ENCODE data around the gene PPHLN1. TPM values are rescaled to one million over a fixed set of nuclear protein-coding genes. Genes with fewer than 3 reads are reported as not detected.
A peak's percentile ranks its signal among the peaks of the same experiment; 100 is the strongest.

The PPHLN1 gene
- total RNA-seq, 1 donor from 2014 or later, result 41.8 TPM

DNA sequence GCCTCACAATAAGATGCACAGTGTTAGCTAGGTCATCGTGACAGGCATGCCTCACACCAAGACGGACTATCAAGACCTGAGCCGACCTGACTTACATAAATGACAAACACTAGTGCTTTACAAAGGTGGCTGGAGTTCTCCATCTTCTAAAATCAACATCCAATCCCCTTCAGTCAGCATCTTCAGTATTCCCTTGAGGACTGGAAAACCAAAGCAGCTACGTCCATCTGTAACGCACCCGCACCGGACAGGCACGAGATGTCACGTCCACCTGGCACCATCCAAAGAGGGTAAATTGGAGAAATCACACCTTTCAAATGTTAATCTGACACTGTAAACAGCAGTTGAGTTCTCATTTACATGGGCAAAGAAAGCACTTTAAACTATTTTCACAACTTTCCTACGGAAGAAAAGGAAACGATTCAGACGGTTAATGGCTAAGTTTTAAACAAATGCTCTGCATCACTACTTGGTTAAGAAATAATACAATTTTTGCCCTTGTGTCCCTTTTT, 133.4 kb downstream of the PPHLN1 start:
- Histone ChIP-seq H3K27ac (no peak overlapping the region), H3K36me3 (peaks cover 43% of the 10 kb centered on the region), H3K9me3 (no peaks in the 10 kb centered on the region), H3K27me3 (no peaks in the 10 kb centered on the region), H3K4me1 (no peaks in the 10 kb centered on the region), H3K4me3 (no peak overlapping the region)
- intact Hi-C loops (cut with DNase I), result no loop called here
- ATAC-seq (no peak), DNase-seq (no peak)
- TF ChIP-seq, protein P1, sequence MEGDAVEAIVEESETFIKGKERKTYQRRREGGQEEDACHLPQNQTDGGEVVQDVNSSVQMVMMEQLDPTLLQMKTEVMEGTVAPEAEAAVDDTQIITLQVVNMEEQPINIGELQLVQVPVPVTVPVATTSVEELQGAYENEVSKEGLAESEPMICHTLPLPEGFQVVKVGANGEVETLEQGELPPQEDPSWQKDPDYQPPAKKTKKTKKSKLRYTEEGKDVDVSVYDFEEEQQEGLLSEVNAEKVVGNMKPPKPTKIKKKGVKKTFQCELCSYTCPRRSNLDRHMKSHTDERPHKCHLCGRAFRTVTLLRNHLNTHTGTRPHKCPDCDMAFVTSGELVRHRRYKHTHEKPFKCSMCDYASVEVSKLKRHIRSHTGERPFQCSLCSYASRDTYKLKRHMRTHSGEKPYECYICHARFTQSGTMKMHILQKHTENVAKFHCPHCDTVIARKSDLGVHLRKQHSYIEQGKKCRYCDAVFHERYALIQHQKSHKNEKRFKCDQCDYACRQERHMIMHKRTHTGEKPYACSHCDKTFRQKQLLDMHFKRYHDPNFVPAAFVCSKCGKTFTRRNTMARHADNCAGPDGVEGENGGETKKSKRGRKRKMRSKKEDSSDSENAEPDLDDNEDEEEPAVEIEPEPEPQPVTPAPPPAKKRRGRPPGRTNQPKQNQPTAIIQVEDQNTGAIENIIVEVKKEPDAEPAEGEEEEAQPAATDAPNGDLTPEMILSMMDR (IDR thresholded peaks at IDR 0.05), result no peak

DNA sequence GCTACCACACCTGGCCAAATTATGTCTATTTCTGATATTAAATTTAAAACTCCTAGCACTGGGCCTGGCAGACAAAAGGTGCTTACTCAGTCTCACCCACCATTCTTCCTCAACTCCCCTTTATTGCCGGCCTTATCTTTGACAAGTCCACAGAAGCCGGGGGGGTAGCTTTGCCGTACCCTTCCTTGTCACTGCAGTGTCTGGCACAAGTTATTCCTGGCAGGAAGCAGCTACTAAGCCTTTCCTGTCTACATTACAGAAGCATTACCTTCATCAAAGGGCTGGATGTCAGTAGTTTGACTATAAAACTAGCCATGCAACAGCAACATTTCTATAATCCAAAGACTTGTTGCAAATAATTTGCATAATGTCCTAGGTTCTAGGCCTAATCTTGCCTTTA, 136.5 kb downstream of the PPHLN1 start:
- TF ChIP-seq, protein P1 (IDR thresholded peaks at IDR 0.05), result no peak
- H3K4me1 ChIP-seq, result no peaks in the 10 kb centered on the region
- H3K9me3 ChIP-seq, result no peaks in the 10 kb centered on the region
- no peak overlapping the region for H3K27ac ChIP-seq
- no peaks in the 10 kb centered on the region for H3K27me3 ChIP-seq
- no peak for DNase-seq
- no peak overlapping the region for H3K4me3 ChIP-seq
- ATAC-seq, result no peak
- intact Hi-C loops (cut with DNase I), result no loop called here
- peaks cover 74% of the 10 kb centered on the region for H3K36me3 ChIP-seq

- intact Hi-C loops (cut with DNase I), result no loop called here
- ATAC-seq (no peak), DNase-seq (no peak)
- Histone ChIP-seq H3K4me3 (no peak overlapping the region), H3K27ac (no peak overlapping the region), H3K9me3 (no peaks in the 10 kb centered on the region), H3K27me3 (no peaks in the 10 kb centered on the region), H3K4me1 (peaks cover under 1% of the 10 kb centered on the region), H3K36me3 (peaks cover 76% of the 10 kb centered on the region)
- TF ChIP-seq, protein P1 (IDR thresholded peaks at IDR 0.05), result no peak
These were observed 137.7 kb downstream of the PPHLN1 start for GRCh38 chr12:42463671-42464070.

DNA sequence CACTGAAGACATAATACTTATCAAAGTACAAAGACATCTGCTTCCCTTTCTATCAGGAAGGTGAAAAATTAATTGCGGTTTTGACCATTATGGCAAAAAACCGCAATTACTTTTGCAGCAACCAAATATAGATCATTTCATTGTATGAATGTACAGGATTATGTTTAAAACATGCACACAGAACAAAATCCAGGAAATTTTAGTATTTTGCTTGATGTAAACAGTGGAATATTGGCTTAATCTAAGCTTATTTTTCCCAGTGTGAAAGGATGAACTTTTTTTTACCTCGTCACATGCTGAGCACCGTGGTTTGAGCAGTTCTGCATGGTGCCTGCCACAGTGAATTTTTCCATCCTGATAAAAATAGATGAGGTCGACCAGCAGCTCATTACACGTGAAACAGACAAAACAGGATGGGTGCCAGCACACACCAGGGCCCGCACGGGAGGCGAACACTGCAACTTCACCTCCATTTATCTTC, 142.4 kb downstream of the PPHLN1 start:
- H3K9me3 ChIP-seq, result no peaks in the 10 kb centered on the region
- TF ChIP-seq, protein P1 (IDR thresholded peaks at IDR 0.05), result no peak
- no peak overlapping the region for H3K4me3 ChIP-seq
- DNase-seq (no peak), ATAC-seq (no peak)
- H3K4me1 ChIP-seq, result peaks cover 4% of the 10 kb centered on the region
- H3K27ac ChIP-seq, result no peak overlapping the region
- intact Hi-C loops (cut with DNase I), result no loop called here
- H3K36me3 ChIP-seq, result peaks cover 68% of the 10 kb centered on the region
- H3K27me3 ChIP-seq, result no peaks in the 10 kb centered on the region

- DNase-seq (no peak), ATAC-seq (no peak)
- Histone ChIP-seq H3K4me1 (peaks cover 8% of the 10 kb centered on the region), H3K4me3 (peak overlapping the region; percentile 29), H3K36me3 (peaks cover 63% of the 10 kb centered on the region), H3K27ac (no peak overlapping the region), H3K27me3 (no peaks in the 10 kb centered on the region), H3K9me3 (no peaks in the 10 kb centered on the region)
- TF ChIP-seq, protein P1 (IDR thresholded peaks at IDR 0.05), result no peak
- intact Hi-C loops (cut with DNase I), result no loop called here
These were observed 143.0 kb downstream of the PPHLN1 start for GRCh38 chr12:42468921-42469320.
